GM19043 (cell line): Measurements from ENCODE around the gene ERCC2.

ENCODE experiments used
- ATAC-seq: cut with Tn5 transposase; IDR thresholded peaks from one replicate; pipeline ENCODE4 v1.9.1; 2021; ENCODE audit warnings: low read depth; ENCODE audit not compliant: unreplicated experiment

ERCC2 gene

DNA sequence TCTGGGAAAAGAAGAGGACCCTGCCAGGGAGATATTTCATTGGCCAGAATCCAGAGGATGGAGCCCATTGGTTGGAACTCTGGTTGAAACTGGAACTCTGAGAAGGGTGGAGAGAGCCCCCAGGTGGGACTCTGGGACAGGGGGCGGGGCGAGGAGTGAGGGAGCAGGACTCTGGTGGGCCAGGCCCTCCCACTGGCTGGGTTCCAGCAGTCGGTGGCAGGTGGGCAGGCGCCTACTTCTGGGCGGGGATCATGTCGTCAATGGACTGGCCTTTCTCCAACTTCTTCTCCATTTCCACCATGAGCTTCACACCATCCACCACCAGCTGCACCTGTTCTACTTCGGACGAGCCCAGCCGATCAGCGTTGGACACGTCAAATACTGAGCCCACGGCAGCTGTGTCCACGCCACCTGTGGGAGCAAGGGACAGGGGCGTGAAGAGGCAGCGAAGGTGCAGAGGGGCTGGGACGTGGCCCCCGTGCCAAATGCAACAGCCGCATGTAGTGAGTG is 63.8 kb downstream of the ERCC2 start:
- no peak for ATAC-seq

GRCh38 chr19:45306040-45306439 is 64.3 kb downstream of the ERCC2 start:
- ATAC-seq: no peak

DNA sequence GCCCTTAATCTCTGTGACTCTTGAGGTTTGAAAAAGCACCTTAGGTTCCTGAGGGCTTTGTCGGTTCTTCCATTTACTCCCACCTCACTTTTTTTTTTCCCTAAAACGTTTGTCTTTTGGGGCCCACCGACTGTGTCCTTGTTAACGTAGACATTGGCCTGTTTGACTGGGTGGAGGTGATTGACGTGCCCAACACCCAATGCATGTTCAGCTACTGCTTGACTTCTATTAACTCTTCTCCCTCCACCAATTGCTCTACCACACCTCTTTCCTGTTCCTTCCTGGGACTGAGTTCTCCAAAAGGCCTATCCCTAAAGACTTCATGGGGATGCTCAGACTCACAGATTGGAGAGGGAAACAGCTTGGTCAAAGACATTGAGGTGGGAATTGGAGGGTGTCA is 65.0 kb downstream of the ERCC2 start:
- ATAC-seq: no peak

GRCh38 chr19:45305007-45305406 is 65.4 kb downstream of the ERCC2 start:
- no peak for ATAC-seq

GRCh38 chr19:45304141-45304926 is 66.0 kb downstream of the ERCC2 start:
- no peak for ATAC-seq

GRCh38 chr19:45303269-45304060 is 66.9 kb downstream of the ERCC2 start:
- no peak for ATAC-seq

GRCh38 chr19:45302416-45302815 is 68.0 kb downstream of the ERCC2 start:
- no peak for ATAC-seq
